Suprapubic skin (tissue), 4 donors: ENCODE data around the gene UBE3C. TPM values are rescaled to one million over a fixed set of nuclear protein-coding genes. Genes with fewer than 3 reads are reported as not detected.
A peak's percentile ranks its signal among the peaks of the same experiment; 100 is the strongest.

Source experiments
- DNase-seq, 2 donors: peaks; one replicate each; pipeline ENCODE4 v3.0.0-alpha.2; 2019; ENCODE audit warnings: low spot score in 2 of 2
- H3K27ac ChIP-seq: fragments of 200-600 bp; sonication (generic); one replicate; pipeline ENCODE4 v1.5.1; 2019
- H3K27me3 ChIP-seq: fragments of 200-600 bp; sonication (generic); one replicate; pipeline ENCODE4 v1.5.1; 2019
- H3K36me3 ChIP-seq: fragments of 200-600 bp; sonication (generic); one replicate; pipeline ENCODE4 v1.5.1; 2019
- H3K4me1 ChIP-seq: fragments of 200-600 bp; sonication (generic); one replicate; pipeline ENCODE4 v1.5.1; 2019
- H3K4me3 ChIP-seq: fragments of 200-600 bp; sonication (generic); one replicate; pipeline ENCODE4 v1.5.1; 2019; ENCODE audit warnings: mild to moderate bottlenecking
- H3K9me3 ChIP-seq: fragments of 200-600 bp; sonication (generic); one replicate; pipeline ENCODE4 v1.5.1; 2019
- CTCF ChIP-seq, 2 donors: fragments of 200-600 bp in 1 of 2; fragments of 450-650 bp in 1 of 2; sonication (generic) in 1 of 2; IDR thresholded peaks; one replicate each; pipeline ENCODE4 v1.5.1; 2016 to 2019; ENCODE audit warnings: antibody characterized with exemption in 2 of 2, mild to moderate bottlenecking in 1 of 2, moderate library complexity in 1 of 2
- EP300 ChIP-seq: sonication (generic); formaldehyde crosslinking; IDR thresholded peaks from one replicate; pipeline ENCODE4 v1.6.1; 2017; ENCODE audit warnings: antibody characterized with exemption
- POLR2A ChIP-seq, 2 donors: fragments of 450-650 bp; IDR thresholded peaks; one replicate each; pipeline ENCODE4 v1.6.1; 2017; ENCODE audit warnings: antibody characterized with exemption in 2 of 2, mild to moderate bottlenecking in 2 of 2, moderate library complexity in 2 of 2
- POLR2AphosphoS5 ChIP-seq, 3 donors: sonication (generic); formaldehyde crosslinking; IDR thresholded peaks; one replicate each; pipeline ENCODE4 v1.6.1; 2017; ENCODE audit warnings: antibody characterized with exemption in 3 of 3
- WGBS: methylation state at CpG from one replicate; pipeline ENCODE4 v1.1.5; 2018; 5-methylcytosine and 5-hydroxymethylcytosine counted together
- total RNA-seq, 4 donors: library from RNA; depleted of rRNA; stranded (reverse); fragments of >200 nt; gene quantifications; one replicate each; pipeline ENCODE4 v1.1.0, GENCODE V29; 2016

The UBE3C gene
- total RNA-seq, 4 donors from 2014 or later, result 66.2 to 88.1 (median 77.8) TPM

GRCh38 chr7:157309988-157310668 lies 171.4 kb downstream of the UBE3C start:
- no peaks in the 10 kb centered on the region for H3K9me3 ChIP-seq
- H3K4me1 ChIP-seq, result peaks cover 17% of the 10 kb centered on the region
- whole genome bisulfite sequencing, result 67% methylated on average over 10 of the region's 10 CpGs
- H3K27me3 ChIP-seq, result no peaks in the 10 kb centered on the region
- peak overlapping the region; percentile 67 for H3K27ac ChIP-seq
- H3K4me3 ChIP-seq, result no peak overlapping the region
- H3K36me3 ChIP-seq, result no peaks in the 10 kb centered on the region
- DNase-seq, result no peak
- TF ChIP-seq POLR2AphosphoS5 (IDR thresholded peaks at IDR 0.05) (no peak), EP300 (no peak), POLR2A (IDR thresholded peaks at IDR 0.05) (no peak), CTCF (IDR thresholded peaks at IDR 0.05) (no peak)

- DNase-seq, result no peak
- 60% methylated on average over 7 of the region's 7 CpGs for WGBS
- no peak overlapping the region for H3K4me3 ChIP-seq
- H3K9me3 ChIP-seq, result no peaks in the 10 kb centered on the region
- H3K27me3 ChIP-seq, result no peaks in the 10 kb centered on the region
- no peaks in the 10 kb centered on the region for H3K36me3 ChIP-seq
- H3K4me1 ChIP-seq, result peaks cover 17% of the 10 kb centered on the region
- H3K27ac ChIP-seq, result peak overlapping the region; percentile 67
- TF ChIP-seq POLR2AphosphoS5 (IDR thresholded peaks at IDR 0.05) (no peak), CTCF (IDR thresholded peaks at IDR 0.05) (no peak), POLR2A (IDR thresholded peaks at IDR 0.05) (no peak), EP300 (no peak)
Observed at GRCh38 chr7:157310676-157311185, 172.0 kb downstream of the UBE3C start.

- H3K27ac ChIP-seq, result no peak overlapping the region
- TF ChIP-seq EP300 (no peak), POLR2AphosphoS5 (IDR thresholded peaks at IDR 0.05) (no peak), POLR2A (IDR thresholded peaks at IDR 0.05) (no peak), CTCF (IDR thresholded peaks at IDR 0.05) (no peak)
- H3K4me1 ChIP-seq, result peaks cover 21% of the 10 kb centered on the region
- no peaks in the 10 kb centered on the region for H3K27me3 ChIP-seq
- no peaks in the 10 kb centered on the region for H3K9me3 ChIP-seq
- no peak for DNase-seq
- H3K4me3 ChIP-seq, result no peak overlapping the region
- no peaks in the 10 kb centered on the region for H3K36me3 ChIP-seq
- 85% methylated on average over 7 of the region's 7 CpGs for WGBS
Observed at GRCh38 chr7:157312941-157313340, 174.2 kb downstream of the UBE3C start.

- no peaks in the 10 kb centered on the region for H3K36me3 ChIP-seq
- H3K27ac ChIP-seq, result no peak overlapping the region
- H3K4me3 ChIP-seq, result no peak overlapping the region
- TF ChIP-seq POLR2AphosphoS5 (IDR thresholded peaks at IDR 0.05) (no peak), EP300 (no peak), CTCF (IDR thresholded peaks at IDR 0.05) (no peak), POLR2A (IDR thresholded peaks at IDR 0.05) (no peak)
- H3K27me3 ChIP-seq, result no peaks in the 10 kb centered on the region
- 84% methylated on average over 15 of the region's 15 CpGs for WGBS
- H3K4me1 ChIP-seq, result peaks cover 28% of the 10 kb centered on the region
- DNase-seq, result no peak
- H3K9me3 ChIP-seq, result no peaks in the 10 kb centered on the region
Observed at GRCh38 chr7:157313645-157314044, 174.9 kb downstream of the UBE3C start.

GRCh38 chr7:157318015-157318706 lies 179.4 kb downstream of the UBE3C start:
- Histone ChIP-seq H3K27me3 (no peaks in the 10 kb centered on the region), H3K36me3 (no peaks in the 10 kb centered on the region), H3K9me3 (no peaks in the 10 kb centered on the region), H3K4me3 (no peak overlapping the region), H3K27ac (peak overlapping the region; percentile 69), H3K4me1 (peaks cover 26% of the 10 kb centered on the region)
- DNase-seq, result no peak
- 51% methylated on average over 13 of the region's 14 CpGs for WGBS
- TF ChIP-seq POLR2A (IDR thresholded peaks at IDR 0.05) (no peak), EP300 (no peak), CTCF (IDR thresholded peaks at IDR 0.05) (no peak), POLR2AphosphoS5 (IDR thresholded peaks at IDR 0.05) (no peak)
